Effector memory CD4-positive, alpha-beta T cell (primary cell): ENCODE data around the gene HIVEP3.

Experiments used
- DNase-seq, 3 donors: peaks; one replicate each; pipeline ENCODE4 v3.0.0-alpha.2; 2020
- H3K27ac ChIP-seq: 2 replicates; pipeline ENCODE4 v1.7.0; 2013; ENCODE audit warnings: mild to moderate bottlenecking, low read length, moderate library complexity; ENCODE audit not compliant: insufficient read depth, poor library complexity, severe bottlenecking
- H3K27me3 ChIP-seq: replicated peaks from 2 replicates; pipeline ENCODE4 v1.7.0; 2013; ENCODE audit warnings: mild to moderate bottlenecking, low read length; ENCODE audit not compliant: insufficient read depth, control insufficient read depth, poor library complexity, severe bottlenecking
- H3K36me3 ChIP-seq: 2 replicates; pipeline ENCODE4 v1.7.0; 2013; ENCODE audit warnings: mild to moderate bottlenecking, low read length, moderate library complexity; ENCODE audit not compliant: control insufficient read depth, insufficient read depth
- H3K4me1 ChIP-seq: 2 replicates; pipeline ENCODE4 v1.7.0; 2013; ENCODE audit warnings: low read length, mild to moderate bottlenecking; ENCODE audit not compliant: control insufficient read depth, insufficient read depth, poor library complexity, severe bottlenecking
- H3K4me3 ChIP-seq: 2 replicates; pipeline ENCODE4 v1.7.0; 2013; ENCODE audit warnings: low read length, low read depth, mild to moderate bottlenecking; ENCODE audit not compliant: insufficient read depth, poor library complexity, severe bottlenecking
- H3K9me3 ChIP-seq: 2 replicates; pipeline ENCODE4 v1.7.0; 2013; ENCODE audit warnings: mild to moderate bottlenecking, low read length, moderate library complexity; ENCODE audit not compliant: control insufficient read depth

Gene HIVEP3

DNA sequence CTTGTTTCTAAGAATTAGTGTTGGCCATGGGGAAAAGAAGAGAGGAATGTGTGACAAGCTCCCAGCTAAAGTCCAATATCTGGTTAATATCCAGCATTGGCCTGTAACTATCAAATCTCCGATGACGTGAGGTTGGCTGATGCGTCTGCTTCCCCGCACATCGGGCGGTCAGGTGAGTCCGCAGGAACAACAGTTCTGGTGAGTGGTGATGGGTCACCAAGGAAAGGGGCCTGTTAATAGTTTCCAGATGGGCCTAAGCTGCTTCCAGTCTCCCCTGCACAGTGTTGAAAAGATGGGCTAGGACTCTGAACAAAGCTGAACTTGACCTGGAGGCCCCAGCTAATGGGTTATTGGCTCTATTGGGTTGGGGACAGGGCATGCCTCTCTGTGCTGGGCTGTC is 241.1 kb downstream of the HIVEP3 start:
- Histone ChIP-seq H3K27me3 (no peaks in the 10 kb centered on the region), H3K4me3 (no peak overlapping the region), H3K27ac (no peak overlapping the region), H3K9me3 (no peaks in the 10 kb centered on the region), H3K36me3 (no peaks in the 10 kb centered on the region), H3K4me1 (peaks cover 44% of the 10 kb centered on the region)
- DNase-seq = no peak

DNA sequence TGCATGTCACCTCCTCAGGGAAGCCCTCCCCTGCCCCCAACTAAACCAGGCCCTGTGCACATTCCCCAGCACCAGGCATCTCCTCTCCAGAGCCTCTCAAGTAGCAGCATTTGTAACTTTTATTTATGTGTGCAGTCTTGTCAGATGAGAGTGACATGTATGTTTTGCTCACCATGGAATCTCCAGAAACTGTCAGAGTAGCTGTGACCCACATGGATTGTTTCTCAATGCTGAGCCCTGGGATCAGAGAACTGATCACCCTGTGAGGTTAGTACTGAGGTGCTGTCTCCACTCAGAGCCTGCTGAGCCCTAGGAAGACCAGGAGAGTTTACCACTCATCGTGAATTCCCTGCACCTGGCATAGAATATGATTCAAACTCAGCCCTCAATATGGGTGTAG is 243.3 kb downstream of the HIVEP3 start:
- H3K9me3 ChIP-seq = no peaks in the 10 kb centered on the region

DNA sequence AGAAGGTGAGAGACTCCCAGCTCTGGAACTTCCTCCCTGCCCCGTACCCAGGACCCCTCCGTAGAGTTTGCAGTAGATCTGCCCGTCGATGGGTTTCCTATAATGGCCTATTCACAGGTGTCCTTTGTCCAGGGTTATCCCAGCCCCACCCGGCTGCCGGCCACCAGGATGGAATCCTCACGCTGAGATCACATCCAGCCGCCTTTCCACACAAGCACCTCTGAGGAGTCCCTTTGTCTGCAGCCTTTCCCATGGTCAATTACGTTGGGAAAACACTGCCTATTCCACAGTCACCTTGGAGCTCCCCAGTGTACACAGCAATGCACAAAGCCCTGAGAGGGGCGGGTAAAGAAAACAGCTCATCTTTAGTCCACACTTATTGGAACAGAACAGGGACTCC is 244.2 kb downstream of the HIVEP3 start:
- H3K4me1 ChIP-seq = peaks cover 59% of the 10 kb centered on the region
- no peaks in the 10 kb centered on the region for H3K27me3 ChIP-seq
- DNase-seq = no peak
- H3K4me3 ChIP-seq = no peak overlapping the region
- no peaks in the 10 kb centered on the region for H3K9me3 ChIP-seq
- no peaks in the 10 kb centered on the region for H3K36me3 ChIP-seq
- H3K27ac ChIP-seq = peak overlapping the region; percentile 54

More for the DNA sequence above, 243.3 kb downstream of the HIVEP3 start:
- Histone ChIP-seq H3K4me1 (peaks cover 55% of the 10 kb centered on the region), H3K4me3 (no peak overlapping the region), H3K36me3 (no peaks in the 10 kb centered on the region), H3K27ac (no peak overlapping the region), H3K27me3 (no peaks in the 10 kb centered on the region)
- DNase-seq = no peak

DNA sequence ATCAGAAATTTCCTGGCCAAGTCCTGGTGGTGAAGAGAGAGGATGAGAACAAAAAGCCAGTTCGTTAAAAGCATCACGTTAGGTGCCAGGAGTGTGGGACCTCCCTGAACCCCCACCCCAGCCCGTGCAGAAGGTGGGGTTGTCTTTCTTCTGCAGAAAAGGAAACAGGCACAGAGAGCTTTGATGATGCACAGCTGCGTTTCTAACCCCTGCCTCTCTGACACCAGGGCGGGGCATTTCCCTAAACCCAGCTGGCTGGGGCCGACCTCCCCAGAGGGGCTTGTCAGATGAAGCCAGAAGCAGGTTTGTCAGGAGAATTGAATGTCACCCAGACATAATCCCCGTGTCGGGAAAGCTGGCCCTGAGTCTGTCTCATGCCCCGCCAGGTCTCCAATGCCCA is 244.9 kb downstream of the HIVEP3 start:
- peak overlapping the region; percentile 13 for H3K4me3 ChIP-seq
- H3K27ac ChIP-seq = peak overlapping the region; percentile 54
- no peaks in the 10 kb centered on the region for H3K27me3 ChIP-seq
- peak in 1 of 3 donors; percentile 18 for DNase-seq
- no peaks in the 10 kb centered on the region for H3K36me3 ChIP-seq
- H3K4me1 ChIP-seq = peaks cover 56% of the 10 kb centered on the region
- H3K9me3 ChIP-seq = no peaks in the 10 kb centered on the region

DNA sequence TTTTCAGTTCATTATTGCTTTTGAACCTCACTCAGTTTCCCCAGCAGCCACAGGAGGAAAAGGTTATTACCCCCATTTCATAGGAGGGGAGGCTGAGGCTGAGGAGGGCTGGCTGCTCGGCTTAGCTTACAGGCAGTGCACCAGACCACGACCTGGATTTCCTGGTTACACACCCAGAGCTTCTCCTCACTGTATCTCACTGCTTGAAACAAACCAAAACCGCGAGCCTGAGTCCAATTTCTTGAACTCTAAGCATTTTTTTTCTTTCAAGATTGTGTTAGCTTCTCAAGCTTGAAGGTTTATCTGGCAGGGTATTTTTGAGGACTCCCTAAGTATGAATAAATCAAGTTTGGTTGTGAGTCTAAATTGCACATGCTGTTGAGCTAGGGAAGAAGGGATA is 245.3 kb downstream of the HIVEP3 start:
- DNase-seq = peak in 1 of 3 donors; percentile 29
- H3K27me3 ChIP-seq = no peaks in the 10 kb centered on the region
- H3K4me1 ChIP-seq = peaks cover 52% of the 10 kb centered on the region
- H3K27ac ChIP-seq = peak overlapping the region; percentile 54
- H3K4me3 ChIP-seq = peak overlapping the region; percentile 13
- H3K9me3 ChIP-seq = no peaks in the 10 kb centered on the region
- H3K36me3 ChIP-seq = no peaks in the 10 kb centered on the region

DNA sequence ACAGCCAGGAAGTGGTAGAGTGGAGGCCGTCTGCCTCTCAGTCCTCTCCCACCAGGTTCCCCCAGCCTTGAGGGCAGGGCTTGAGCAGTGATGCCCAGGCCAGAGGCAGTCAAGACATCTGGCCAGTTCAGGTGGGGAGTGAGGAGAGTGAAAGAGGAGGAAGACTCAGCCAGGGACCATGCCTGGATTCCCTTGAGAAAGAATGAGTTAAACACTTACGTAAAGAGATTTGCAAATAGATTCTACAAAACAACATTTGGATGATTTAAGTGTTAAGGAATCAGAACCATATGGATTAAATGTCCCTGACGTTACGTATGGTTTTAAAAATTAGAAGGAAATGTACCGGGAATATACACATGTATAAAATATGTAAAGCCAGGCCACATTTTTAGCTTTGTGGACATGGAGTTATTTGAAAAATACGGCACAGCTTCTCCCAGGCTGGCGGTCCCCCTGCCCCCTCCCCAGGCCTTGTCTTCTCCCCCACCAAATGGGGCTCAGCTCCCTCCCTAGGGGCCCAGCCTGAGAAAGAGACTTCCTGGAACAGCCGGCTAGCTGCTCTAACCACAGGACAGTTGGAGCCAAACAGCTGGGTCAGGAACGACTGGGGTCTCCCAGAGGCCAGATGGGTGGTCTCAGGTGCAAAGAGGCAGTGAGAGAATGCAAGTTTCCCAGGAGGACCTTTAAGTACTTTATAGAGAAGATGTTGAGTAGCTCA is 245.9 kb downstream of the HIVEP3 start:
- Histone ChIP-seq H3K27ac (peak overlapping the region; percentile 54), H3K27me3 (no peaks in the 10 kb centered on the region), H3K36me3 (no peaks in the 10 kb centered on the region), H3K4me3 (peak overlapping the region; percentile 13), H3K9me3 (no peaks in the 10 kb centered on the region), H3K4me1 (peaks cover 55% of the 10 kb centered on the region)
- no peak for DNase-seq

DNA sequence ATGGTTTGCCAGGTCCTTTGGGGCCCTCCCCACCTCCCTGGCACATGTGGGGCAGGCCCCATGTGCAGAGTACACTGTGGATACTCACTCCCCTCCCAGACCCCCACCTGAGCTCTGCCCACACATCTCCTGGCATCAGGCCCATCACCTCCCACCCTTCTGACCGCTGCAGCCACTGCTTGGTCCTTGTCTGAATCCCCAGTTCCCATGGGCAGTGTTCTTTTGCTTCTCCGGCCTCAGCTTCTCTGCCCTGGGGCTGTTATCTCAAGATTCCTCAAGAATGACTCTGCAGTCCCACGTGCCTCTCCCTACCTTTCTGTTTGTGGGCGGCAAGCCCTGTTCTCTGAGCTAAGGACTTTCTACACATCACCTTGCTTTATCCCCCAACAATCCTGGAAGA is 246.5 kb downstream of the HIVEP3 start:
- H3K27ac ChIP-seq = peak overlapping the region; percentile 54

DNA sequence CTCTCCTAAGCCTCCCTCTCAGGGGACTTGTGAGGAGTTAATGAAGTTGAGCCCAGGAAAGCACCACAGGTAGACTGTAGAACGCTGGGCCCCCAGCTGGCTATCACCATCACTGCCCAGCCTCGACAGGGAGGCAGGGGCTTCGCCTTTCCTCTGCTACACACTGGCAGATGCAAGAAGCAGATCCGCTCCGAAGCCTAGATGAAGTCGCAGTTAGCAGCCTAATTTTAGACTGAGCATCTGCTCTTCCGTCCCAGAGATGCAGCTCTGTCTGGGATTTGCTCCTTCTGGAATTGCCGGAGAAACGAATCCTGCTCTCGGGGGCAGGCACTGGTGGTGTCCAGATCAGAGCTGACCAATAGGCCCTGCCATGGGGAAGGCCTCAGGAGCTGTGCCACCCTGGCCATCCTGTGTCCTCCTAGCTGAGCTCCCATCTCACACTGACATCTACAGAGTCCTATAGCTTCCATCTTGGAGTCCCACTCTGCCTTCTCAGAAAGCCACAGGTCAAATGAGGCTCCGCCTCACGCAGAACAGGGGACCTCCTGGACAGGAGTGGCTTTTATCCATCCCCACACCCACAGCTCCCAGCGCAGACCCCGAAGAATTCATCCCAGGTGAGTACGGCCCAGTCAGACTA is 247.5 kb downstream of the HIVEP3 start:
- Histone ChIP-seq H3K4me3 (no peak overlapping the region), H3K9me3 (no peaks in the 10 kb centered on the region), H3K27me3 (no peaks in the 10 kb centered on the region), H3K4me1 (peaks cover 70% of the 10 kb centered on the region), H3K36me3 (no peaks in the 10 kb centered on the region), H3K27ac (no peak overlapping the region)
- DNase-seq = no peak

More for the DNA sequence above, 246.5 kb downstream of the HIVEP3 start:
- Histone ChIP-seq H3K27me3 (no peaks in the 10 kb centered on the region), H3K36me3 (no peaks in the 10 kb centered on the region), H3K4me3 (no peak overlapping the region), H3K9me3 (no peaks in the 10 kb centered on the region), H3K4me1 (peaks cover 61% of the 10 kb centered on the region)
- no peak for DNase-seq

DNA sequence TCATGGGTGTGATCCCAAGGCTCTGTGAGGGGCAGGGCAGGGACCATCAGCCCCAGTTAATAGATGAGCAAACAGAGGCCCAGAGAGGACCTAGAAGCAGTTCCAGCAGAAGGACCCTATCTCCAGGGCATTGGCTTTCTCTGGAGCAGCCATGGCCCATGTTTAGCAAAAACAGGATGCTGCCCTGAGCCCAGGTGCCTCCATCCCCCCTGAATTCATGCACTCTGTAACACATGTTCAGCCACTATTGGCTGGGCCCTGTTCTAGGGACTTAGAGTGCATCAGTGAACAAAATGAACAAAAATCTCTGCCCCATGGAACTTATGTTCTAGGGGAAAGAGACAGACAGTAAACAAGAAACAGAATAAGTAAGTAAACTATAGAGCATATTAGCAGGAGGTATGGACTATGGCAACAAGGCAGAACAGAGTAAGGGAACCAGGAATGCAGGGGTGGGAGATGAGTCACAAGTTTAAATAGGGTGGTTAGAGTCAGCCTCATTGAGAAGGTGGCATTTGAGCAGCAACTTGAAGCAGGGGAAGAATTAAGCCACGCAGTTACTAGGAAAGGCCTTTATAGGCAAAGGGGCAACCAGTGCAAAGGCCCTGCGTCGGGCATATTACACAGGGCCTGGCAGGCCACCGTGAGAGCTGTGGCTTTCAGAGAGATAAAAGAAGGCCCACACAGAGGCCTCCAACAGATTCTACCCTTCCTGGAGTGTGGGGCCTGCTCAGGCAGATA is 248.3 kb downstream of the HIVEP3 start:
- Histone ChIP-seq H3K27ac (no peak overlapping the region), H3K27me3 (no peaks in the 10 kb centered on the region), H3K36me3 (no peaks in the 10 kb centered on the region), H3K4me1 (peaks cover 77% of the 10 kb centered on the region), H3K4me3 (no peak overlapping the region), H3K9me3 (no peaks in the 10 kb centered on the region)
- DNase-seq = no peak

DNA sequence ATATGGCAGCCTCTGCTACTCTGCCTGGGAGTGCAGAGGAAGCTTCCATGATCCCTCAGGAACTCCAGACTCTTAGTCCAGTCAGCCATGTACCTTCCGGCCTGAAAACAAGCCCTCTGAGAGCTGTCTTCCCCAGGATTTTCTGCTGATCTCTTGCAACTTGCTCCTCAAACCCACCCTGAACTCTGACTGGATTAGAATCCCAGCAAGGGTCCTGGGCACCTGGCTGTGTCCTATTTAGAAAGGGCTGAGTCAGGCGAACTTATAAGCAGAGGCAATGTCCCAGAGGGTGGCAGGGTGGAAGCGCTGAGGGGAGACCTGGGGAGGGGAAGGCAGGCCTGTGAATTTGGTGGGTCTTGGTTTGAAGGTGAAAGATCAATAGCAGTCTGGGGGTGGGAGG is 249.8 kb downstream of the HIVEP3 start:
- no peak for DNase-seq
- no peaks in the 10 kb centered on the region for H3K27me3 ChIP-seq
- H3K4me3 ChIP-seq = no peak overlapping the region
- H3K27ac ChIP-seq = no peak overlapping the region
- H3K4me1 ChIP-seq = peaks cover 65% of the 10 kb centered on the region
- no peaks in the 10 kb centered on the region for H3K9me3 ChIP-seq
- no peaks in the 10 kb centered on the region for H3K36me3 ChIP-seq
